ENCODE measurements around the gene TGFA.

DNA sequence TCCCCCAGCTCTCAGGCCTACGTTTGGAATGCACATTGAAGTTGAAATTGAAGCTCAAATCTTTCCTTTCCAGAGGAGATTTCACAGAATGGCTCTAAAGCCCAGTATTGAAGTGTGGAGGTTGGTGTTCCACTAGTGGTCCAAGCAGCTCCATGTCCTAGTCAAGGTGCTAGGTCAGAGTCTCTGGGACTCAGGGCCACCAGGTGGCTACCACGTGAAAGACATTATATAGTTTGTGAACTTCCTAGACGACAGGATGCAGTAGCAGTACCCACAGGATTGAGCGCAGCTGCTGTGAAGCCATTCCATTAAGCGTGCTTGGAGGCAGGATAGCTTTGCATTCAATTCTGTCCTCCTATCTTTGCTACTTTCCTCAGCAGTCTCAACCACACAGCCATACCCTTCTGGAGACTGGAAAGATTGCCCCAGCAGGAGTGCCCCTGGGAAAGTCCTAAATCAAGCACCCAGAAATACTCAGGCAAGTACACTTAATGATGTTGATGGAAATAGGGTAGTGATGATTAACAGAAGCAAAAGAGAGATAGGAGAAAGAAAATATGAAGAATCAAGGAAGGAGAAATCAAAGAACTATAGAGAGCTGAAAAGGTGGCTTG is 4.7 kb upstream of the TGFA start:
- TF ChIP-seq CTCF (IDR thresholded peaks at IDR 0.05), result no peak
- TF ChIP-seq POLR2A (IDR thresholded peaks at IDR 0.05), result no peak
